GM12878 (cell line): Measurements from ENCODE around the gene RGP1. TPM values are rescaled to one million over a fixed set of nuclear protein-coding genes. Genes with fewer than 3 reads are reported as not detected.

Experiments
- ATAC-seq: fragments of 200-7000 bp; cut with Tn5 transposase; 3 replicates; pipeline ENCODE4 v1.9.1; 2020; ENCODE audit warnings: mild to moderate bottlenecking, moderate library complexity
- BruUV-seq: library from RNA; stranded (reverse); fragments of 400-500 nt; replicated peaks from 2 replicates; lab custom pipeline; 2021; lab: Mats Ljungman, UMichigan
- CTCF ChIA-PET: fragments of 300-600 bp; sonication (Branson Sonifier 250); formaldehyde crosslinking; extraction: SDS; loops from one replicate; lab custom pipeline; 2021; ENCODE audit warnings: inconsistent platforms; lab: Yijun Ruan, JAX
- POLR2A ChIA-PET: fragments of 350-600 bp; formaldehyde crosslinking; extraction: SDS; loops from one replicate; lab custom pipeline; 2021; ENCODE audit warnings: inconsistent platforms; lab: Charles Lee
- RAD21 ChIA-PET: fragments of 300-600 bp; sonication (Branson Sonifier 250); formaldehyde crosslinking; loops from one replicate; lab custom pipeline; 2023; ENCODE audit warnings: antibody characterized with exemption; ENCODE audit not compliant: unreplicated experiment; lab: Charles Lee
- SMC1A ChIA-PET: fragments of 300-600 bp; sonication (Branson Sonifier 250); formaldehyde crosslinking; loops from one replicate; lab custom pipeline; 2023; ENCODE audit not compliant: unreplicated experiment, uncharacterized antibody; lab: Charles Lee
- DNase-seq: peaks from one replicate; pipeline ENCODE4 v3.0.0-alpha.2; 2011; ENCODE audit warnings: low read depth, low spot score
- FAIRE-seq: peaks from 3 replicates; lab custom pipeline; 2011; peaks lifted over from hg19 to GRCh38; lab: Jason Lieb, UNC
- H2AFZ ChIP-seq: 2 replicates; pipeline ENCODE4 v1.6.0; 2011; ENCODE audit warnings: low read depth, low read length, control low read depth; ENCODE audit not compliant: control insufficient read depth
- H3K27ac ChIP-seq: 2 replicates; pipeline ENCODE4 v1.5.1; 2011; ENCODE audit warnings: control low read depth; ENCODE audit not compliant: control insufficient read depth, insufficient read depth
- H3K27me3 ChIP-seq, 2 experiments: replicated peaks in 1 of 2; 2 replicates each; pipeline versions ENCODE4 v1.6.0 to v1.6.1; 2011; ENCODE audit warnings: low read length in 1 of 2; ENCODE audit not compliant: control insufficient read depth in 2 of 2, insufficient read depth in 2 of 2
- H3K36me3 ChIP-seq, 2 experiments: 2 replicates each; pipeline ENCODE4 v1.5.1; 2011; ENCODE audit warnings: low read length in 1 of 2; ENCODE audit not compliant: control insufficient read depth in 2 of 2, insufficient read depth in 2 of 2
- H3K4me1 ChIP-seq: 2 replicates; pipeline ENCODE4 v1.6.1; 2011; ENCODE audit warnings: mild to moderate bottlenecking, low read length, moderate library complexity, mixed read lengths; ENCODE audit not compliant: control insufficient read depth, insufficient read depth
- H3K4me2 ChIP-seq: 2 replicates; pipeline ENCODE4 v1.6.0; 2011; ENCODE audit warnings: control low read depth; ENCODE audit not compliant: control insufficient read depth, insufficient read depth
- H3K4me3 ChIP-seq: fragments of 200-600 bp; sonication (generic); 2 replicates; pipeline ENCODE4 v1.5.1; 2016
- H3K79me2 ChIP-seq: 2 replicates; pipeline ENCODE4 v1.6.0; 2011; ENCODE audit warnings: low read length; ENCODE audit not compliant: control insufficient read depth, insufficient read depth
- H3K9ac ChIP-seq: 2 replicates; pipeline ENCODE4 v1.8.0; 2011; ENCODE audit warnings: low read length, control low read depth, mixed read lengths; ENCODE audit not compliant: control insufficient read depth, insufficient read depth
- H3K9me3 ChIP-seq: replicated peaks from 3 replicates; pipeline ENCODE4 v1.5.1; 2011; ENCODE audit warnings: mild to moderate bottlenecking, low read length; ENCODE audit not compliant: control insufficient read depth, insufficient read depth
- H4K20me1 ChIP-seq: 2 replicates; pipeline ENCODE4 v1.6.0; 2011; ENCODE audit not compliant: control insufficient read depth, insufficient read depth
- GABPA ChIP-seq: IDR thresholded peaks from 2 replicates; pipeline ENCODE4 v1.6.1; 2014; ENCODE audit warnings: antibody characterized with exemption, low read depth, mild to moderate bottlenecking, inconsistent platforms
- IRF3 ChIP-seq: fragments of 450-650 bp; IDR thresholded peaks from 2 replicates; pipeline ENCODE4 v1.6.1; 2014; ENCODE audit warnings: mild to moderate bottlenecking
- NR2C1 ChIP-seq: fragments of 450-650 bp; IDR thresholded peaks from 2 replicates; pipeline ENCODE4 v1.6.1; 2017; ENCODE audit warnings: antibody characterized with exemption, mild to moderate bottlenecking, moderate library complexity
- ZBTB40 ChIP-seq: fragments of 450-650 bp; IDR thresholded peaks from 2 replicates; pipeline ENCODE4 v1.6.1; 2016; ENCODE audit warnings: mild to moderate bottlenecking, moderate library complexity, borderline replicate concordance
- in situ Hi-C: fragments of 300-500 bp; cut with MboI; formaldehyde crosslinking; loops from 9 replicates; pipeline ENCODE4 v1.14.3; 2018; ENCODE audit warnings: mixed read lengths
- intact Hi-C: fragments of 100-400 bp; cut with micrococcal nuclease; formaldehyde crosslinking; loops from one replicate; pipeline ENCODE4 v1.14.2; 2022; ENCODE audit not compliant: unreplicated experiment
- polyA plus RNA-seq, 11 experiments: library from polyadenylated mRNA; depleted of rRNA in 4 of 11; unstranded in 6 of 11; stranded (reverse) in 5 of 11; fragments of >200 nt; fragmentation: Nextera tagmentation in 4 of 11; fragmentation: Illumina TruSeq in 1 of 11; extraction: Ambion mirVana in 4 of 11; extraction: Trizol in 1 of 11; gene quantifications; 1 replicate in 1 of 11; 2 replicates in 10 of 11; pipeline versions ENCODE4 v1.2.1 to v1.2.3, GENCODE V29; 2011 to 2016; ENCODE audit warnings: inconsistent platforms in 2 of 11, missing spikeins in 2 of 11, low read depth in 1 of 11
- total RNA-seq, 4 experiments: library from RNA; depleted of rRNA in 3 of 4; stranded (reverse); fragments of >200 nt in 3 of 4; fragmentation: Illumina TruSeq in 1 of 4; extraction: Trizol in 1 of 4; gene quantifications; 2 replicates each; pipeline versions ENCODE4 v1.2.1 to v1.2.3, GENCODE V29; 2013 to 2021

Gene RGP1
- total and polyA plus RNA-seq, 10 of the 15 experiments (the other 5 are each of a cell fraction or from before 2014, with no cell fraction given): 0.44 to 14.9 (median 7.4) TPM

- ChIA-PET CTCF (interaction anchor here (2.0 to 3.9 kb wide), 2 partner anchors 43 to 99 kb away, joined by 6 to 13 read pairs; no protein-coding TSS in a partner anchor), POLR2A (interaction anchor here (0.6 kb wide), 1 partner anchor 123 kb away, joined by 4 read pairs; no protein-coding TSS in a partner anchor), RAD21 (no interaction called here), SMC1A (interaction anchor here (1.2 to 1.6 kb wide), 3 partner anchors 11 to 23 kb away, joined by 3 to 7 read pairs (median 3); no protein-coding TSS in a partner anchor)
- in situ Hi-C loops: no loop called here
- H3K27me3 ChIP-seq: no peaks in the 10 kb centered on the region
- no peak overlapping the region for H3K27ac ChIP-seq
- H3K9me3 ChIP-seq: no peaks in the 10 kb centered on the region
- peaks cover 2 to 6% of the 10 kb centered on the region in 2 experiments for H3K36me3 ChIP-seq
- no peak for DNase-seq
- no peak overlapping the region for H3K4me2 ChIP-seq
- H3K4me1 ChIP-seq: no peaks in the 10 kb centered on the region
- BruUV-seq: no TSS peak
- H3K79me2 ChIP-seq: no peaks in the 10 kb centered on the region
- no peak for ATAC-seq
- no peak overlapping the region for H3K4me3 ChIP-seq
- H2AFZ ChIP-seq: no peak overlapping the region
- no peak for FAIRE-seq
- no peaks in the 10 kb centered on the region for H4K20me1 ChIP-seq
- intact Hi-C loops: no loop called here
- TF ChIP-seq NR2C1 (no peak), IRF3 (no peak), GABPA (no peak), ZBTB40 (no peak)
- H3K9ac ChIP-seq: no peak overlapping the region
These were observed 34.3 kb downstream of the RGP1 start for GRCh38 chr9:35783418-35783817.
